ENCODE measurements around the gene ZDHHC14.
"Not testable (repeated sequence)": the region's sequence is repeated elsewhere in the genome, so short reads cannot be mapped to it uniquely, and the experiment has no call there.

The ZDHHC14 gene

DNA sequence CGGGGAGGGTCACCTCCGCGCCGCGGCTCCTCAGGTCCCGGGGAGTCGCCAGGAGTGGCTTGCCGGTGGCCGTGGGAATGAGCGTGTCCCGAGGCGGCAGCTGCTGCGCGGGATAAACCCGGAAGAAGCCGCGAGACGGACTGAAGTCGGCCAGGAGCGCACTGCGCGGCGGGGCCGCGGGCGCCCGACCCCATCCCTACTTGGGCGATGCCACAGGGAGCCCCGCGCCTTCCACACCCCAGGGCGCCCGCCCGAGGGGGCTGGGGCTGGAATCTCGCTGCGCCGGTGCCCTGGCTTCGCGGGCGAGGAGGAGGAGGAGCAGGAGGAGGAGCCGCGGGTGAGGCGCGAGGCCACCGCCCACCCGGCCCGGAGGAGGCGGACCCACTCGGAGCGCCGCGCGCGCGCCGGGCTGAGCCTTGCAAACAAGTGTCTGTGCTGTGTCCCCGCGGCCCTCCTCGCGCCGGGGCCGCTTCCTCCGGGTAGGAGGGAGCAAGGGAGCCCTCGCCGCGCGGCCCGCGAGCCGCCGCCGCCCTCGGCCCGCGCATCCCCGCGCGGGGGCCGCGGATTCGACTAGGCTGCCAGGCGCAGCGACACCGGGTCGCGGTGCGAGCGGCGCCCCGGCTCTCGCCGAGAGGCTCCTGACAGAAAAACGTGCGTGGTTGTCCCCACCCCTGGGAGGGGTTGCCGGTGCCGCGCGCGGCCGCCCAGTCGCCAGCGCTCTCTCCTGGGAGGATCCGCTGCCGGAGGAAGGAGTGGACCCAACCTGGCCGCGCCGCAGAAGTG is at the start of gene ZDHHC14:
TSS of gene ZDHHC14 (plus strand) at position 412 of the 783 bp plus-strand sequence.
- peak; percentile 56 for DNase-seq (ENCODE audit: low read depth)

DNA sequence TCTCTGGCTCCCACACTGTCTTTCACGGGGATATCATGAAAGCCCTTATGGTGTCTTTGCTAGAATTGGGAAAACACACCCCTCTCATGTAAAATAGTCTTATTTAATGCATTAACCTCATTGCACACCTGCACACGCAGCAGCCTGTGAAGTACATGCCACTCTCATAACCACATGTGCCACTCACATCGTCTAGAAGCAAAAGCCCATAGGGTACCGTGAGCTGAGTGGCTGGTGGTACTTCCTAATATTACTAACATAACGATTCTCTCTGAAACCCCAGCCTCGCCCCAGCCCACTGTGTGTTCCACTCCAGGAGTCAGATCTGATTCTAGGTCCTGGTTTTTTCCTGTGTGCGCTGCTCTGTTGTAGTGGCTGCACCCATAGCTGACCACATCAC is 48.2 kb upstream of the ZDHHC14 start:
- DNase-seq (ENCODE audit: low read depth) = no peak

DNA sequence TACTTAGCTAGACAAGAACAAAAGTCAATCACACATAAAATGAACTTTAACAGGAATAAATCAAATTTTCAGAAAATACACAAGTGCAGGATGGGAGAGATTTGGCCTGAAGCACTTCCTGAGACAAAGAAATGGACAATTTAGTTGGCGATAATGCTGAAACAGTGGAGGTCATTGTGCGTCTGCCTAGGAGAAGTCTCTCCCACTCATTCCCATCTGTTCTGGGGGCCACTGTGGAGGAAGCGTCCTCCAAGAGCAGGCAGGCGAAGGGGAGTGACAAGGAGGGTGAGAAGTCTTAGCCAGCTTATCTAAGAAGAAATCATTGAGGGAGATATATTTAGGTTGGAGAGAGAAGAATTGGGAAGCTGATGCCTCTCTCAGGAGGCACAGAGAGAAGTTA is 47.5 kb upstream of the ZDHHC14 start:
- no peak for DNase-seq (ENCODE audit: low read depth)

DNA sequence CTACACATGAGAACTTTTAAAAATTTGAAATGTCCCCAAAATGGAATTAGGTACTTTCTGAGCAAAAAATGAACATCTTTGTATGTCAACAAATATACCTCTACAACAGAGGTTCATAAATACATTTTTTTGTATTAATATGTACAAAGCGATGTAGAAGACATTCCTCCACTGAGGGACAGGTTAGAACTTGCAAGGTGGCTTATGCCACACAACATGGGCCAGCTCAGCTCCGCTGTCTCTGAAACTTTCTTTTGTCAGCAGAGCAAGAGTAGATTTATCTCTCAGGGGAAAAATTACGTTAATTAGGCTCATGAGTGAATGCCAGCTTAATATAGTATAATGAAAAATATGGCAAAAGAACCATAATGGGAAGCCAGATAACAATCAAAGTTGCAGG is 47.0 kb upstream of the ZDHHC14 start:
- DNase-seq (ENCODE audit: low read depth) = no peak

DNA sequence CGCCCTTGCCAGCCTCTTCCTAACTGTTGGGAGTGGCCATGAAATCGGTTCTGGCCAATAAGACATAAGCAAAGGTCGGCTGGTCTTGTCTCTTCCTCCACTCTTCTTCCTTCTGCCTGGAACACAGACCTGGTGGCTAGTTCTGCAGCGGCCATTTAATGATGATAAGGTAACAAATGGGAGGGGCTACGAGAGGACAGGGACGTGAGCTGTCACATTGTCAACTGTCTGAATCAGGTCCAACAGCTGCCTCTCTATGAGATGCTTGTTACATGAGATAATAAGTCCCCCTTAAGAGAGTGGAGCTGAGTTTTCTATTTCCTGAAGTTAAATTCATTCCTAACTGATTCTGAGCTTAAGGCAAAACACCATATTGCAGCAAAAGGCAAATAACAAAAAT is 45.2 kb upstream of the ZDHHC14 start:
- DNase-seq (ENCODE audit: low read depth) = no peak

DNA sequence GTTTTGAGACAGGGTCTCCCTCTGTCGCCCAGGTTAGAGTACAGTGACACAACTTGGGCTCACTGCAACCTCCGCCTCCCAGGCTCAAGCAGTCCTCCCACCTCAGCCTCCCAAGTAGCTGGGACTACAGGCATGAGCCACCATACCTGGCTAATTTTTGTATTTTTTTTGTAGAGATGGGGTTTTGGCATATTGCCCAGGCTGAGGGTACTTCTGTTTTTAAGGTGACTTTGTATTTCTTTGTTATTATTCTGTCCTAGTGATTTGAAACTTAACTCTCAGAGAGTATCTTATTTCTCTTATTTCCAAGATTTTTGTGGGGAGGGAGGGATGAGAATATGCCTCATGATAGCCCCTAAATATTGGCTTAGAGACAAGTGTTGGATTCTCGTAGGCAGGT is 43.7 kb upstream of the ZDHHC14 start:
- not testable (repeated sequence) for DNase-seq (ENCODE audit: low read depth)

DNA sequence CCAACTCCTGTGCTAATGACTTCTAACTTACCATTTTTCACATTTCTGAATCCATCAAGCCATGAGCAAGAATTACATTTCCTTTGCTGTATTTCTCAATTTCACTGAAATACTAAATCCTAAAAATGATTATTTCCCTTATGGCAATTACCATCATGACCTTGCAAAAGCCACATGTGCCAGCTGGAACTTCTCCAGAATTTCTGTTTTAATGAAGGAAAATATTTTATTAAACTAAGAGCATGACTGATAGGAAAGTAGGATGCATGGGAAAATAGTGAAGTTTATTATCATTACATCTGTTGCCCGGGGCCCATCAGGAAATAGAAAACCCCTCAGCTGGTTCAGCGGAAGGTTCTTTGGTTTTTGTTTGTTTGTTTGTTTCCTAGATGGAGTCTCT is 43.2 kb upstream of the ZDHHC14 start:
- DNase-seq (ENCODE audit: low read depth) = no peak

DNA sequence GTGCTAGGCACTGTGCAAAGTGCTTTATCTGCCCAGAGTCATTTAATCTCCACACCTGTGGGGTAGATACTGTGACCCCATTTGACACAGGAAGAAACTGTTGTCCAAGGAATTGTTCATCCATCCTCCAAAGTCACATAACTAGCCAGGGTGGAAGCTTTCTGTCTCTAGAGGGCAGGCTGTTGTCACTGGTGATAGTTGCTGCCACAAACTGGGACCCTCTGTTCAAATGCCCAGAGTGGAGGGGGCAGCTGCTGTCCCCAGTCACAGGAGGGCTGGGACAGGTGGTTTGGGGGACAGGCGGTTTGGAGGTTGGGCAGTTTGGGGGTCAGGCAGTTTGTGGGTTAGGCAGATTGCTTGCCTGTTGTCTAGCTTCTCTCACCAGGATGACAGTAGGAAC is 41.6 kb upstream of the ZDHHC14 start:
- DNase-seq (ENCODE audit: low read depth) = no peak

DNA sequence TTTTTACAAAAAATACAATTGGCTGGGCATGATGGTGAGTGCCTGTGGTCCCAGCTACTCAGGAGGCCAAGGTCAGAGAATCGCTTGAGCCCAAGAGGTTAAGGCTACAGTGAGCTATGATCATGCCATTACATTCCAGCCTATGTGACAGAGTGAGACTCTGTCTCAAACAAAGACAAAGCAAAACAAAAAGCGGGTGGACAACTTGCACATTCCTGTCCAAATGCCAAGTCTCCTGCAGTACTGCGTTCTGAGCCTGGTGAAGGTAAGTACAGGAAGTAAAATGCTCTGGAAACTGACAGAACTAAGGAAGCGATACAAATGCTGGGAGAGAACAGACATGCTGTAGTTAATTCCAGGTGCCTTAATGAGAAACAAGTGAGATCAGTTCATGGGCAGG is 37.3 kb upstream of the ZDHHC14 start:
- DNase-seq (ENCODE audit: low read depth) = no peak

DNA sequence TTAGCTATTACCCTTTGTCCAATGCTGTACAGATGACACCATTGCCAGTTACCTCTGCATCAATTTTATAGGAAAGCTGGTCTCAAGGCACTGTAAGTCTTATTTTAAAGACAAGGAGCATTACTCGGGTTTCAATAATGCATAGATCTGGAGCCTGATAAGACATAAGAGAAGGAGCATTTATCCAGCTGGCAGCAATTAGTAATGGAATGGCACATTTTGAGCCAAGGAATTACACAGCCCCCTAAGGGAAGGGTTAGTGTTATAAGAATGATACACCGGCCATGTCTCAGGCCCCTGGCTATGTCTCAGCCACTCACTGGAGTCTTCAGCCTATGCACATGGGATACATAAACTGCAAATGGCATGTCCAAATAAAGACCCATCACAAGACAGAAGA is 34.6 kb upstream of the ZDHHC14 start:
- DNase-seq (ENCODE audit: low read depth) = no peak

DNA sequence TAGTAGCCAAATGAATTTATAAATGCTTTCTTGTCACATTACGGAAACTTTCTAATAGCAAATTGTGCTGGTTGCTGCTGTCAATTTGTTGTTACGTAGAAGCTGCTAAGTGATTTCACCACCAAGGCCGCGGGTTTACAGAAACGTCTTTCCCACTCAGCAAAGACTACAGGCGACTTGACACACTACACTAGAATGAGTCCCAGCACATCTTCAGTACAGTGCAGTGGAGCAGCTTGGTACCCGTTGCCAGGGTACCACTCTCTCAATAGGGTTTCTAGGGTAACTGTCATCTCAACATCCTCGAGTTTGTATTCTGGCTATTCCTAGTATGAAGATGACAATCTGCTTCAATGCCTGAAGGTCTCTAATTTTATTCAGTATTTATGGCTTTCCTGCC is 22.7 kb upstream of the ZDHHC14 start:
- no peak for DNase-seq (ENCODE audit: low read depth)

DNA sequence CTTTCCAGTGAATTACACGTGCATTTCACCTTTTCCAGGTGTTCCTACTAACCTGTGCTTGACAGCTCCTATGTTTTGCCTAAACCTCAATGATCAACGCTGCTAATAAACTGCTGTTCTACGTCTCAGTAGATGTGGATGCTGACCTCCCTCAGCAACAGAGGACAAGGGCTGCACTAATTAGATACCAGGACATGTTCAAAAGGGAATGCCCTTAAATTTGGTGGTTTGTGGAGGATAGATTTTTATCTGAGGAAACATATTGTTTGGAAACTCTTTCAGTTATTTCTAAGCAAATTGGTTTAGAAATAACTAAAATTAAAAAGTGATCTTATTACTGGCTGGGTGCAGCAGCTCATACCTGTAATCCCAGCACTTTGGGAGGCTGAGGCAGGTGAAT is 19.1 kb upstream of the ZDHHC14 start:
- DNase-seq (ENCODE audit: low read depth) = no peak

DNA sequence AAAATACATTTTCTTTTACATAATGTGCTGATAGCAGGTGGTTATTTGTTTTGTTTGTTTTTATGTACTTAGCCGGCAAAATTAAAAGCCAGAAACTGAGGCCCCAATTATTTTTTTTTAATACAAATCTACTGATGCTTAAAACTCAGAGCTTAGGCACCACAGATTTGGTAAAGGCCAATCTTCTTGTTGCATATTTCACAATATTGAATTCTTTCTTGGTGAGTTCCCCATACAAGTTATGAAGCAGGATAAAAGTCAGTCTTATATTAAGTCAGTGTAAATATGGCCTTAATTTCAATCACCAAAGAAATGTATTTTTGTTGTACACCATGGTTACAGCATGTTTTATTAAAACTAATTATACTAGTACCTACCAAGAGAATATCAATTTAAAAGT is 16.3 kb upstream of the ZDHHC14 start:
- DNase-seq (ENCODE audit: low read depth) = no peak

DNA sequence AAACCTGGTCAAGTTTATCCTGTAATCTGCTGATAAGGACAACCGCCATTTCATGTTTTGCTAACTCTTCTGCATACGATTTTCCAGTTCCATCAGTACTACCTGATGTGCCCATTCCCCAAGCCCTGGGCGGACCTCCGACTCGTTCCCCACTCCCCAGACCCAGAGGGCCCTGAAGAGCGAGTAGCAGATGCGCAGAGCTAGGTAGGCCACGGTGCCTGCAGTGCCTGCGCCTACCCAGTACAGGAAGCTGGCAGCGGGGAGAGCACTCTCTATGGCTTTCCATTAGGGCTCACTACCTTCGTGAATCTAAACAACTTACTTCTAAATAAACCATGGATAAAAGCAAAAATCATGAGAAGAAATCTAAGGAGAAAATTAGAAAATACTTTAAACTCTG is 14.3 kb upstream of the ZDHHC14 start:
- no peak for DNase-seq (ENCODE audit: low read depth)

DNA sequence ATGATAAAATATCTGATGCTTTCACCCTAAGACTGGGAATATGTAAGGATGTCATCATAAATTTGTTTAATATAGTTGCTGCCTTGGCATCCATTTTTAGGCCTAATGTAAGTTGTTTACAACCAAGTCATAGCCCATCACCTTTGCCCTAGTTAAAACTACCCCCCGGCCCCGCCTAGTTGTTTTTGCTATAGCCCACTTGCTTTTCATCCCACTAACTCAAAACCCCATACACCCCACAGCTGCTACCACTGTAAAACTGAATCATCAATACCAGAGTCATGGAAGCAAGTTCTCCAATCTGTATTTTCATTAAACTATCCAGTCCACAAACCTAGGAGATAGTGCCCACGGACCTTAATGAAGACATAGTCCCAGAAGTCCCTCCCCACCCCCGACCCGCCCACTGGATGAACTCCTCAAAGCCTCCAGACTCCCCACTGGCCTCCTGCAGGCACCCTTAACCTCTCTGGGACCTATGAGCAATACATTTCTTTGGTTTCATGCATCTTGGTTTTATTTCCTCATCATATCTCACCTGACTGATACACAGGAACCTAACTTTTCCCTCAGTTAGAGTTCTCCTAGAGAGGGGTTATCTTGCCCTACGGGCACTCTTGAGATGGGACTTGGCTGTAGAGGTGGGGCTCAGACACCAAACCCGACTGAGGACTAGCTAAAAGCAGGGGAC is 12.5 kb upstream of the ZDHHC14 start:
- DNase-seq (ENCODE audit: low read depth) = no peak

DNA sequence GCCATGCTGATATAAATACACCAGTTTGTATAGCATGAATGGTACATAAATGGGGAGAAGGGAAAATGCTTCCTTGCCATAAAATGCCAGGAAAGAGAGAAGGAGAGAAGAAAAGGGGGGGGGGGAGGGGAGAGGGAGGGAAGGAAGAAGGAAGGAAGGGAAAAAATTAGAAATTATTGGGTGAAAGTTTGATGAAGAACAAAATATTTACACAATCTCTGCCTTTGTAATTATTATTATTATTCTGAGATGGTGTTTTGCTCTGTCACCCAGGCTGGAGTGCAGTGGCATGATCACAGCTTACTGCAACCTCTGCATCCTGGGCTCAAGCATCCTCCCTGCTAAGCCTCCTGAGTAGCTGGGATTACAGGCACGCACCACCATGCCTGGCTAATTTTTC is 10.2 kb upstream of the ZDHHC14 start:
- no peak for DNase-seq (ENCODE audit: low read depth)

DNA sequence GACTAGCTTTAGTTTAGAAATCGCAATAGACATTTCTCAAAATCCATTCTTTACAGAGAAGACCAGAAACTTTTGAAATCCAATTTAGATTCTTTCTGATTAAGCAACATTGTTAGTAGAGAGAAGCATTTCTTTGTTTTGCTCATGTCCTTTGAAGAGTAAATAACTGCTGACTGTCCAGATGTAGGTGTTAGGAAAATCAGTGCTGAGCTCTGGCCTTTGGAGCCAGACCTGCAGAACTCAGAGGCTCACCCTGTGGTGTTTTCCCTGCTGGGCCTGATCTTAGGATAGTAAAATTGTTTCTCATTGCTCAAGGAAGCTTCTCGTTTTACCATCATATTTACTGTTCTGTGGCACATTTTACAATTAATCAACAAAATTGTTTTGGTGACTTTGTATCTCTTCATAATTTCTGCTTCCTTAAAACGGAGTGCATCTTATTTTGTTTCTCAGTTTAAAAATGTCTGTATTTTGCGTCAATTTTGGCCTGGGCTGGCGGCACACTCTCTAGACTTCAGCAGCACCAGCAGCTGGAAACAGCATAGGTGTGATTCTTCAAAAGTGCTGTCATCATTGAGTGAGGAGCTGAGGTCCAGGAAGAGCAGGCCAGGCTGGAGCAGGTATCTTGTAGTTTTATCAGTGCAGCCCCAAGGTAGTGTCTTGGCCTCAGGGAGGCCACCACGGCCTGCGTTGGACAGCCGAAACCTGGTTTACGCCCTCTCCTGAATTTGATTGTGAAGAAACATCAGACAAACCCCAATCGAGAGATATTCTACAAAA is 8.3 kb upstream of the ZDHHC14 start:
- no peak for DNase-seq (ENCODE audit: low read depth)

DNA sequence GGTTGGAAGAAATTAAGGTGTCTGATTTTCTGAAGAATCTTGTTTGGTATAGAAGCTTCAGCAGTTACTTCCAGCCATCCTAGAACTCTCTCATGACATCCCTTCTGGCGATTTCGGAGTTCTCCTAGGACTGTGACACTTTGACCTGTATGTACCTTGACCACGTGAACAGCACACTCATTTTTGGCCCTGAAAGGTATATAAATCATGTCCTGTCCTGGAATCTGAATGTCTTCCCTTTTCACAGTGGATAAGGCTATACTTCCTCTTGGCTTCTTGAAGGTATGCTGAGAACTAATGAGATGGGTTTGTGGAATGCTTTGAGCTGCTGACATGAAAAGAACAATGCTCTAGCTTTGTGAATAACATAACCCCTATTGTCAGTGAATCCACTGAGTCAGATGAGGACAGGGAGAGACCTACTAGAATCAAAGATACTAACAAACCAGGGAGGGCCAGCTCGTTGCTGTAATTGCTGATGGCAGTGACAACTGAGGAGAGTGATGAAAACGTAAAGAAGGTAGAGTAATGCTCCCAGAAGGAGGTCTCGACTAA is 6.0 kb upstream of the ZDHHC14 start:
- DNase-seq (ENCODE audit: low read depth) = no peak

DNA sequence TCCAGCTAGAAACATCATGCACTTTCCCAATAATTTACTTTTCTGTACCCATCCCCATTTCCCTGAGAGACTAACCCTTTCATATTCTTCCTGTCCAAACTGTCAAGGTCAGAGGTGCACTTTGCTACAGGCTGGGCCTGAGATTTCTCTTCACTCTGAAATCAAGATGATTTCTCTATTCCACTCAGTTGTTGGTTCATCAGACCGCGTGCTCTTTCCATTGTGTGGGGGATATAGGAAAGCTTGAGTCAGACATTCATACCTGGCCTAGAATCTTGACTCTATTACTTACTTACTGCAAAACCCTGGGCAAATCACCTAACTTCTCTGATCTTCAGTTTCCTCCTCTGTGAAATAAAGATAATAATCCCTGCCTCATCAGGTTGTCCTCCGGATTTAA is 4.7 kb upstream of the ZDHHC14 start:
- no peak for DNase-seq (ENCODE audit: low read depth)

DNA sequence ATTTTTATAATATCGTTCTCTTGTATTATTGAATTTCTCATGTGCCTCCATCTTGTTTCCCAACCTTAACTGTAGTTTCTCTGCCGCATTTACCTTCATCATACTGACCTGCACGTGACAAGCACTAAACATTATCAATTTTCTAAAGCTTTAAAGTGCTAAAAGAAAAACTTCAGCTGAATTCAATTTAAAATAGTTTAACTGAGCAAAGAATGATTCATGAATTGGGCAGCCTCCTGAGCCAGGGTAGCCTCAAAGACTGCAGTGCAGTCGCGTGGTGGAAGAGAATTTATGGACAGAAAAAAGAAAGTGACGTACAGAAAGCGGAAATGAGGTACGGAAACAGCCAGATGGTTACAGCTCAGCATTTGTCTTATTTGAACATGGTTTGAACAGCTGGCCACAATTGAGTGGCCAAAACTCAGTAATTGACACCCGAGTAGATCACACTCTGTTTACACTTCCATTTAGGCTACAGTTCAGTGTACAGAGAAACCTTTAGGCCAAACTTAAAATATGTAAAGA is 4.2 kb upstream of the ZDHHC14 start:
- no peak for DNase-seq (ENCODE audit: low read depth)

DNA sequence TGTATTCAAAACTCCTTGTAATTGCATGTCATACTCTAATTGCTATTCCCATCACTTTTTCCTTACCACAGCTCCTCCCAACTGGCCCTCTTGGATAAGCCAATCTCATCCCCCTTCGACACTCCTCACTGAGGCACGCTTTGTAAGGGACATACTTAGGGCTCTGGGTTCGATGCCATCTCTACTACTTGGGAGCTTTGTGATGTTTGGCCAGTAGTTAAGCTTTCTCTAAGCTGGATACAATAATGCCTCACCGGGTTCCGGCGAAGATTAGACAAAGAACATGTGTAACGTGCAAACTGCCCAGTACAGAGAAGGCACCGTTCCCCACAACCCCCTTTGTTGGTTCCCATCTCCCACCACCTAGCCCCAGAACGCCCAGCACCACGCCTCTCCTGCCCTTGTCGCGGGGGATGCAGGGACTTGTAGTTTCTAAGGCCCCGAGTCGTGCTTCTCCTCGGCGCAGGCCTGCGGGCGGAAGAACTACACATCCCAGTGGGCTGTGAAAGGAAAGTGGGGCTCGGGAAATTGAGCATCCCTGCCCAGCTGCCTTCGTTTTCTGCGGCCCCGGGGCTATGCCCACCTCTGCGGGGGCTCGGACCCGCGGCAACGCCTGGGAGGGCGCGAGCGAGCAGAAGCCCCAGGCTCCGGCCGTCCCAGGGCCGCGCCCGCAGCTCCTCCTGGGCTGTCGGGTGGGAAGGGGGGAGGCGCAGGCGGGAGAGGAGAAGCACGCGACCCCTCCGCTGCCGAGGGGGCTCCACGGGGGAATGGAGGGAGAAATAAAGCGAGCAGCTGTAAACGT is 1.1 kb upstream of the ZDHHC14 start:
- peak; percentile 63 for DNase-seq (ENCODE audit: low read depth)

DNA sequence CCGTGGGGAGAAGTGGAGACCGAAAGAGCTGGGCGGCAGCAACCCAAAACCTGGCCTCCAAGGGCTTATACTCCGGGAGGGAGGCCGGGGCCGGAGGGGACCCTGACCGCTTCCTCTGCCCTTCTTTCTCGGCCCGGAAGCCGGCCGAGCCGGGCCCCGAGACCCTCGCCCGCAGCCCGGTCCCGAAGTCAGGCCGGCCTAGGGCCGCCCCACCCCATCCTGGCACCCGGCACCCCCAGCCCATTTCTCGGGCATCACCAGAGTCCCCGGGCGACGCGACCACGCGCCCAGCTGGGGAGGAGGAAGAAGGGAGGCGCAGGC is 572 bp upstream of the ZDHHC14 start:
- DNase-seq (ENCODE audit: low read depth) = no peak

All from HS-5 (cell line).